ENCODE results near the gene TTLL12.
"Not testable (repeated sequence)": the region's sequence is repeated elsewhere in the genome, so short reads cannot be mapped to it uniquely, and the experiment has no call there.

Gene TTLL12

GRCh38 chr22:43153899-43154298, 33.0 kb downstream of the TTLL12 start:
- DNase-seq (ENCODE audit: low spot score): no peak

GRCh38 chr22:43152357-43153071, 34.4 kb downstream of the TTLL12 start:
- DNase-seq (ENCODE audit: low spot score): no peak

- DNase-seq (ENCODE audit: low spot score): no peak
These were observed 35.0 kb downstream of the TTLL12 start for GRCh38 chr22:43152003-43152356.

- peak; percentile 76 for DNase-seq (ENCODE audit: low spot score)
These were observed 35.5 kb downstream of the TTLL12 start, which contains the start of gene TSPO for GRCh38 chr22:43151251-43152002. TSPO (plus strand) TSS chr22:43151559; CDS start chr22:43159239, 7,680 bp downstream.

GRCh38 chr22:43150731-43151206, 36.2 kb downstream of the TTLL12 start:
- no peak for DNase-seq (ENCODE audit: low spot score)

GRCh38 chr22:43148581-43148980, 38.4 kb downstream of the TTLL12 start:
- DNase-seq (ENCODE audit: low spot score): no peak

- no peak for DNase-seq (ENCODE audit: low spot score)
These were observed 39.1 kb downstream of the TTLL12 start for GRCh38 chr22:43147821-43148220.

- not testable (repeated sequence) for DNase-seq (ENCODE audit: low spot score)
These were observed 40.6 kb downstream of the TTLL12 start for GRCh38 chr22:43146332-43146731.

GRCh38 chr22:43145371-43145770, 41.6 kb downstream of the TTLL12 start:
- DNase-seq (ENCODE audit: low spot score): not testable (repeated sequence)

- no peak for DNase-seq (ENCODE audit: low spot score)
These were observed 42.0 kb downstream of the TTLL12 start for GRCh38 chr22:43144949-43145348.

- peak; percentile 94 for DNase-seq (ENCODE audit: low spot score)
These were observed 43.9 kb downstream of the TTLL12 start, which contains the start of gene MCAT for GRCh38 chr22:43142880-43143562. MCAT (minus strand) TSS chr22:43143398; CDS start chr22:43143348, 50 bp downstream.

GRCh38 chr22:43136801-43137200, 50.1 kb downstream of the TTLL12 start:
- DNase-seq (ENCODE audit: low spot score): no peak

GRCh38 chr22:43136255-43136654, 50.7 kb downstream of the TTLL12 start:
- DNase-seq (ENCODE audit: low spot score): peak; percentile 94

GRCh38 chr22:43135565-43135964, 51.4 kb downstream of the TTLL12 start:
- no peak for DNase-seq (ENCODE audit: low spot score)

GRCh38 chr22:43134553-43134952, 52.4 kb downstream of the TTLL12 start:
- no peak for DNase-seq (ENCODE audit: low spot score)

- no peak for DNase-seq (ENCODE audit: low spot score)
These were observed 53.5 kb downstream of the TTLL12 start for GRCh38 chr22:43133401-43133800.

GRCh38 chr22:43131773-43132501, 55.0 kb downstream of the TTLL12 start:
- DNase-seq (ENCODE audit: low spot score): no peak

GRCh38 chr22:43129426-43130425, 57.2 kb downstream of the TTLL12 start:
- no peak for DNase-seq (ENCODE audit: low spot score)

- DNase-seq (ENCODE audit: low spot score): no peak
These were observed 58.0 kb downstream of the TTLL12 start for GRCh38 chr22:43128928-43129424.

GRCh38 chr22:43128116-43128515, 58.8 kb downstream of the TTLL12 start:
- DNase-seq (ENCODE audit: low spot score): no peak
